DOHH2 (cell line): ENCODE results near the gene E2F6.

Source experiments
- H3F3A ChIP-seq: fragments of 200-600 bp; sonication (generic), shearing (Covaris generic); 2 replicates; pipeline ENCODE4 v1.6.0; 2016; ENCODE audit warnings: antibody characterized with exemption, mild to moderate bottlenecking; ENCODE audit not compliant: control insufficient read depth, insufficient read depth
- H3K27ac ChIP-seq: fragments of 200-600 bp; sonication (generic); 2 replicates; pipeline ENCODE4 v1.5.1; 2014; ENCODE audit warnings: low read depth, mild to moderate bottlenecking, low read length, moderate library complexity
- H3K27me3 ChIP-seq: fragments of 200-600 bp; sonication (generic); 2 replicates; pipeline ENCODE4 v1.6.1; 2014; ENCODE audit warnings: mild to moderate bottlenecking, low read length, mixed read lengths; ENCODE audit not compliant: control insufficient read depth
- H3K36me3 ChIP-seq: fragments of 200-600 bp; sonication (generic); 2 replicates; pipeline ENCODE4 v1.6.1; 2014; ENCODE audit warnings: mild to moderate bottlenecking, low read length, moderate library complexity, mixed read lengths; ENCODE audit not compliant: control insufficient read depth
- H3K4me1 ChIP-seq: fragments of 200-600 bp; sonication (generic); 2 replicates; pipeline ENCODE4 v1.6.1; 2014; ENCODE audit warnings: mild to moderate bottlenecking, low read length, mixed read lengths; ENCODE audit not compliant: control insufficient read depth
- H3K4me2 ChIP-seq: fragments of 200-600 bp; sonication (generic); 2 replicates; pipeline ENCODE4 v1.6.0; 2014; ENCODE audit warnings: mild to moderate bottlenecking, low read length, moderate library complexity
- H3K4me3 ChIP-seq: fragments of 200-600 bp; sonication (generic); 2 replicates; pipeline ENCODE4 v1.5.1; 2014; ENCODE audit warnings: mild to moderate bottlenecking, low read length, mixed read lengths
- H3K79me2 ChIP-seq: fragments of 200-600 bp; sonication (generic); 2 replicates; pipeline ENCODE4 v1.6.1; 2014; ENCODE audit warnings: mild to moderate bottlenecking, low read length, mixed read lengths; ENCODE audit not compliant: control insufficient read depth
- H3K9me2 ChIP-seq: fragments of 200-600 bp; sonication (generic); replicated peaks from 2 replicates; pipeline ENCODE4 v1.6.1; 2014; ENCODE audit warnings: mild to moderate bottlenecking, low read length, mixed read lengths; ENCODE audit not compliant: control insufficient read depth
- H3K9me3 ChIP-seq: fragments of 200-600 bp; sonication (generic); 2 replicates; pipeline ENCODE4 v1.6.1; 2014; ENCODE audit warnings: antibody characterized with exemption, low read length, mixed read lengths; ENCODE audit not compliant: control insufficient read depth, insufficient read depth
- H4K20me1 ChIP-seq: fragments of 200-600 bp; sonication (generic); 2 replicates; pipeline ENCODE4 v1.6.0; 2014; ENCODE audit warnings: low read depth, mild to moderate bottlenecking, antibody characterized with exemption, low read length, moderate library complexity; ENCODE audit not compliant: control insufficient read depth, insufficient read depth
- CTCF ChIP-seq: fragments of 200-600 bp; sonication (generic); IDR thresholded peaks from one replicate; pipeline ENCODE4 v1.5.1; 2014; ENCODE audit warnings: antibody characterized with exemption, mild to moderate bottlenecking, low read depth, low read length; ENCODE audit not compliant: poor library complexity, severe bottlenecking
- EZH2phosphoT487 ChIP-seq: fragments of 200-600 bp; sonication (generic); IDR thresholded peaks from 2 replicates; pipeline ENCODE4 v1.6.1; 2017; ENCODE audit warnings: borderline replicate concordance, mild to moderate bottlenecking, antibody characterized with exemption, low read length, moderate library complexity, mixed read lengths

The E2F6 gene

GRCh38 chr2:11509657-11510360 lies 43.8 kb upstream of the E2F6 start:
- H4K20me1 ChIP-seq = no peaks in the 10 kb centered on the region

GRCh38 chr2:11508279-11508678 lies 42.3 kb upstream of the E2F6 start:
- Histone ChIP-seq H4K20me1 (no peaks in the 10 kb centered on the region), H3K27me3 (0 out of 2 replicates have a peak, but pooled peaks cover 2% of the 10 kb centered on the region), H3K4me3 (no peak overlapping the region), H3K27ac (no peak overlapping the region), H3K4me1 (no peaks in the 10 kb centered on the region), H3F3A (no peaks in the 10 kb centered on the region), H3K9me2 (no peaks in the 10 kb centered on the region), H3K4me2 (no peak overlapping the region), H3K9me3 (no peaks in the 10 kb centered on the region), H3K36me3 (no peaks in the 10 kb centered on the region), H3K79me2 (no peaks in the 10 kb centered on the region)
- TF ChIP-seq CTCF (no peak), EZH2phosphoT487 (no peak)

More at GRCh38 chr2:11509657-11510360, 43.8 kb upstream of the E2F6 start:
- no peaks in the 10 kb centered on the region for H3K36me3 ChIP-seq
- no peaks in the 10 kb centered on the region for H3K79me2 ChIP-seq
- no peaks in the 10 kb centered on the region for H3K27me3 ChIP-seq
- no peaks in the 10 kb centered on the region for H3K9me3 ChIP-seq
- no peaks in the 10 kb centered on the region for H3F3A ChIP-seq
- no peak overlapping the region for H3K4me3 ChIP-seq
- no peak overlapping the region for H3K4me2 ChIP-seq
- no peaks in the 10 kb centered on the region for H3K4me1 ChIP-seq
- no peaks in the 10 kb centered on the region for H3K9me2 ChIP-seq
- no peak for TF ChIP-seq CTCF
- TF ChIP-seq EZH2phosphoT487 = no peak
- H3K27ac ChIP-seq = no peak overlapping the region

GRCh38 chr2:11507517-11507916 lies 41.6 kb upstream of the E2F6 start:
- no peaks in the 10 kb centered on the region for H3K9me3 ChIP-seq
- H3K36me3 ChIP-seq = no peaks in the 10 kb centered on the region
- TF ChIP-seq CTCF = no peak
- no peak for TF ChIP-seq EZH2phosphoT487
- no peaks in the 10 kb centered on the region for H4K20me1 ChIP-seq
- 0 out of 2 replicates have a peak, but pooled peaks cover 2% of the 10 kb centered on the region for H3K27me3 ChIP-seq
- H3K4me1 ChIP-seq = no peaks in the 10 kb centered on the region
- H3K9me2 ChIP-seq = no peaks in the 10 kb centered on the region
- no peak overlapping the region for H3K4me3 ChIP-seq
- H3K79me2 ChIP-seq = no peaks in the 10 kb centered on the region
- no peak overlapping the region for H3K4me2 ChIP-seq
- H3K27ac ChIP-seq = no peak overlapping the region
- H3F3A ChIP-seq = no peaks in the 10 kb centered on the region
